Measurements from ENCODE around the gene FAM13C.
"Not testable (repeated sequence)": the region's sequence is repeated elsewhere in the genome, so short reads cannot be mapped to it uniquely, and the experiment has no call there.

FAM13C gene

DNA sequence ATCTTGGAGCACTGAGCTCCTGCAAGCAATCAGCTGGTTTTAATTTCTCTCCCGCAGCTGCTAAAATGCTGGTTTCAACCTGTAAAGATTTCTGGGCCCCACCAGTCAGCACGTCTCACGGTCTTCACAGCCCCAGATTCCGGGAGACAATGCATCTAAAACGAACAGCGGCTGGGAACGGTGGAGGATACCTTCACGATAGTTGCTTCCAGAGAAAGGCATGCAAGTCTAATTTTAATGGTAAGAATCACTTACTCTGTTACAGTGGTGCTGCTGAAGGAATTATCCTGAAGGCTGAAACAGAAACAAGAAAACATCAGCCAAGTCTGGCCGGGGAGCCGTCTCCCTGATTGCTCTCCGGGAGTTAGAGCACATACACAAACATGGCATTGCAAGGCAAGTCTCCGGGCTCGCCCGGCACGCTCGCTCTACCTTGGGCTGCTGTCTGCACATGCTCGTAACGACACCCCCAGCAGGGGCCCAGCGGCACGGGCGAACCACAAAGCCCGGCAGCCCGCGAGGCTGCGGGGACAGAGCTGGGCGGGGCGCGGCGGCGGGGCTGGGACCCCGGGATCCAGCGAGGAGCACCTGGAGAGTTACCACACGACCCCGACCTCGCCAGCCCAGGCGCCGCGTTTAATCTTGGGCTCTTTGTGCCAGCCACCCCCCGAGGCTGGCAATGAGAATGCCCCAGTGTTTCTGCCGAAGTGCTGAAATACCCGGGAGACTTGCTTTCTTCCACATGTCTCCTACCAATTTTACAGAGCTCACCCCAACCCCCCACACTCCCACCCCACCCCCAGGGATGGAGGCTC is at the start of gene FAM13C:
TSS of gene FAM13C (minus strand) at position 406 of the 815 bp plus-strand sequence. CDS start at position 317, 89 bp downstream.
- peak within 1 kb of the TSS in 3 of 11 experiments; percentile 20 to 58 (median 47); a peak in 1 of 22 replicates for H3K9ac ChIP-seq
- H3K9me3 ChIP-seq (replicated peaks in 1 of 11): no peaks in the 10 kb centered on the region
- H3K27me3 ChIP-seq: peaks cover 19 to 28% (median 22%) of the 10 kb centered on the region in 11 experiments
- peak within 1 kb of the TSS; percentile 60 to 86 (median 72) for H3K4me2 ChIP-seq
- H3K36me3 ChIP-seq: no peaks in the 10 kb centered on the region
- no peak within 1 kb of the TSS for H3K27ac ChIP-seq
- H3K4me3 ChIP-seq: peak within 1 kb of the TSS; percentile 12 to 56 (median 42); a peak in 16 of 20 replicates
- H3K4me1 ChIP-seq: peaks cover 0 to 6% (median 2%) of the 10 kb centered on the region in 10 experiments; a peak in 3 of 20 replicates
- TF ChIP-seq Cebpa-rat (IDR thresholded peaks at IDR 0.05): no peak
- no peaks in the 10 kb centered on the region for H4K20me1 ChIP-seq

- Histone ChIP-seq H3K36me3 (no peaks in the 10 kb centered on the region), H3K27me3 (no peaks in the 10 kb centered on the region), H3K9ac (no peak overlapping the region), H3K4me1 (no peaks in the 10 kb centered on the region), H3K4me2 (no peak overlapping the region), H3K4me3 (no peak overlapping the region), H4K20me1 (no peaks in the 10 kb centered on the region), H3K27ac (no peak overlapping the region), H3K9me3 (replicated peaks in 1 of 11) (no peaks in the 10 kb centered on the region; a peak in 1 of 22 replicates)
- no peak for TF ChIP-seq Cebpa-rat (IDR thresholded peaks at IDR 0.05)
These were observed 42.9 kb upstream of the FAM13C start for GRCh38 chr10:59405235-59405634.

- no peaks in the 10 kb centered on the region for H3K36me3 ChIP-seq
- H3K4me1 ChIP-seq: no peaks in the 10 kb centered on the region
- H3K4me2 ChIP-seq: no peak overlapping the region
- no peak for TF ChIP-seq Cebpa-rat (IDR thresholded peaks at IDR 0.05)
- H3K27me3 ChIP-seq: no peaks in the 10 kb centered on the region
- no peaks in the 10 kb centered on the region; a peak in 1 of 22 replicates for H3K9me3 ChIP-seq (replicated peaks in 1 of 11)
- H3K4me3 ChIP-seq: no peak overlapping the region
- no peak overlapping the region for H3K9ac ChIP-seq
- H4K20me1 ChIP-seq: no peaks in the 10 kb centered on the region
- no peak overlapping the region for H3K27ac ChIP-seq
These were observed 37.9 kb upstream of the FAM13C start for GRCh38 chr10:59400214-59400613.

DNA sequence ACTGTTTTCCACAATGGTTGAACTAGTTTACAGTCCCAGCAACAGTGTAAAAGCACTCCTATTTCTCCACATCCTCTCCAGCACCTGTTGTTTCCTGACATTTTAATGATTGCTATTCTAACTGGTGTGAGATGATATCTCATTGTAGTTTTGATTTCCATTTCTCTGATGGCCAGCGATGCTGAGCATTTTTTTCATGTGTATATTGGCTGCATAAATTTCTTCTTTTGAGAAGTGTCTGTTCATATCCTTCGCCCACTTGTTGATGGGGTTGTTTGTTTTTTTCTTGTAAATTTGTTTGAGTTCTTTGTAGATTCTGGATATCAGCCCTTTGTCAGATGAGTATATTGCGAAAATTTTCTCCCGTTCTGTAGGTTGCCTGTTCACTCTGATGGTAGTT is 37.0 kb upstream of the FAM13C start:
- H3K27me3 ChIP-seq; H4K20me1 ChIP-seq; H3K4me1 ChIP-seq; H3K9me3 ChIP-seq (replicated peaks in 1 of 11); H3K9ac ChIP-seq; H3K4me2 ChIP-seq; H3K27ac ChIP-seq; H3K4me3 ChIP-seq; H3K36me3 ChIP-seq: not testable (repeated sequence)

DNA sequence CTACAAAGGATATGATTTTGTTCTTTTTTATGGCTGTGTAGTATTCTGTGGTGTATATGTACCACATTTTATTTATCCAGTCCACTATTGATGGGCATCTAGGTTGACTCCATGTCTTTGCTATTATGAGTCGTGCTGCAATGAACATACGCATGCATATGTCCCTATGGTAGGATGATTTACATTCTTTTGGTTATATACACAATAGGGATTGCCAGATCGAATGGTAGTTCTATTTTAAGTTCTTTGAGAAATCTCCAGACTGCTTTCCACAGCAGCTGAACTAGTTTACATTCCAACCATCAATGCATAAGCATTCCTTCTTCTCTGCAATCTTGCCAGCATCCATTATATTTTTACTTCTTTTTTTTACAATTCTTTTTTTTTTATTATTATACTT is 35.6 kb upstream of the FAM13C start:
- Histone ChIP-seq H3K4me1 (no peaks in the 10 kb centered on the region), H3K9me3 (replicated peaks in 1 of 11) (no peaks in the 10 kb centered on the region; a peak in 1 of 22 replicates), H3K9ac (no peak overlapping the region), H3K4me2 (no peak overlapping the region), H3K36me3 (no peaks in the 10 kb centered on the region), H3K27ac (no peak overlapping the region), H3K27me3 (no peaks in the 10 kb centered on the region), H3K4me3 (no peak overlapping the region), H4K20me1 (no peaks in the 10 kb centered on the region)
- no peak for TF ChIP-seq Cebpa-rat (IDR thresholded peaks at IDR 0.05)

GRCh38 chr10:59395984-59396383 is 33.6 kb upstream of the FAM13C start:
- no peak overlapping the region for H3K27ac ChIP-seq
- H3K9me3 ChIP-seq (replicated peaks in 1 of 11): no peaks in the 10 kb centered on the region; a peak in 1 of 22 replicates
- no peak overlapping the region for H3K4me3 ChIP-seq
- no peaks in the 10 kb centered on the region for H4K20me1 ChIP-seq
- H3K4me1 ChIP-seq: no peaks in the 10 kb centered on the region
- H3K36me3 ChIP-seq: no peaks in the 10 kb centered on the region
- no peaks in the 10 kb centered on the region for H3K27me3 ChIP-seq
- no peak overlapping the region for H3K4me2 ChIP-seq
- no peak for TF ChIP-seq Cebpa-rat (IDR thresholded peaks at IDR 0.05)
- H3K9ac ChIP-seq: no peak overlapping the region

DNA sequence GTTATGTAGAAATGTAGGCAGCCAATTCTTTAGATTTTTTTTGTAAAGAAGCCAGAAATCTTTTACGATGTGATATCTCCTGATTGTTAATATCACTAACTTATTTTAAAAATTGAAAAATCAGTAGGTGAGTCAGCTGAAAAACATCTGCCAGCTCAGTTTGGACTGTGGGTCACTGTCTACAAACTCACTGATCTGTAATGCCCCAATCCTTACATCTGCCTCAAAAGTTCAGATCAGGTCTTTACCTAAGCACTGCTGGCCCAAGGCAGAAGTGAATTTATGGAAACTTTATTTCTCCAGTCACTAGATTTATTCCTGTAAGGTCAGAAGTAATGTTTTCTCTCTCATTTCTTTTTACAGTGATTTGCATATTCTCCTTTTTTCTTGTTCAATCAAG is 31.0 kb upstream of the FAM13C start:
- H3K27ac ChIP-seq: no peak overlapping the region
- no peaks in the 10 kb centered on the region for H3K36me3 ChIP-seq
- H3K27me3 ChIP-seq: no peaks in the 10 kb centered on the region
- no peak overlapping the region for H3K4me2 ChIP-seq
- no peak overlapping the region for H3K9ac ChIP-seq
- H3K4me3 ChIP-seq: no peak overlapping the region
- no peak for TF ChIP-seq Cebpa-rat (IDR thresholded peaks at IDR 0.05)
- H3K4me1 ChIP-seq: peaks cover 0 to 4% (median 0%) of the 10 kb centered on the region in 10 experiments; a peak in 4 of 20 replicates
- H3K9me3 ChIP-seq (replicated peaks in 1 of 11): no peaks in the 10 kb centered on the region; a peak in 1 of 22 replicates
- H4K20me1 ChIP-seq: no peaks in the 10 kb centered on the region

- no peaks in the 10 kb centered on the region for H3K36me3 ChIP-seq
- H3K27me3 ChIP-seq: no peaks in the 10 kb centered on the region
- H3K27ac ChIP-seq: no peak overlapping the region
- H3K4me3 ChIP-seq: no peak overlapping the region
- peaks cover 0 to 20% (median 0%) of the 10 kb centered on the region in 10 experiments; a peak in 6 of 20 replicates for H3K4me1 ChIP-seq
- no peak overlapping the region for H3K4me2 ChIP-seq
- TF ChIP-seq Cebpa-rat (IDR thresholded peaks at IDR 0.05): no peak
- no peaks in the 10 kb centered on the region for H3K9me3 ChIP-seq (replicated peaks in 1 of 11)
- H4K20me1 ChIP-seq: no peaks in the 10 kb centered on the region
- H3K9ac ChIP-seq: no peak overlapping the region
These were observed 28.7 kb upstream of the FAM13C start for GRCh38 chr10:59391060-59391459.

DNA sequence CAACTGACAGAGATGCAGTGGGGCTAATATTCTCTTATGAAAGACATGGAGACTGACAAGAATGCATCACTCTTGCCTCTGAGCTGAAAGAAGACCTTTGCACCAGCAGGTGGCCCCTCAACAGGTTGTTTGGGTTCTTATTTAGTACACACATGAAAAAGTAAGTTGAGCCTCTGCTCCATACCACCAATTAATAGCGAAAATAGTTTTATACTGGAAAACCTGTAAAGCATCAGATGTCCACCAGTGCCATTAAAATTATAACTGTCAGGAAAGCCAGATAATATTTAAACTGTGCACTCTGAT is 26.3 kb upstream of the FAM13C start:
- Histone ChIP-seq H3K36me3 (no peaks in the 10 kb centered on the region), H3K4me2 (peak overlapping the region in 2 of 11 experiments; percentile 36; a peak in 4 of 22 replicates), H3K27ac (peak overlapping the region in 3 of 11 experiments; percentile 56 to 78 (median 60); a peak in 4 of 22 replicates), H4K20me1 (no peaks in the 10 kb centered on the region), H3K9me3 (replicated peaks in 1 of 11) (no peaks in the 10 kb centered on the region), H3K9ac (peak overlapping the region in 1 of 11 experiments; percentile 57; a peak in 1 of 22 replicates), H3K4me3 (no peak overlapping the region), H3K27me3 (no peaks in the 10 kb centered on the region), H3K4me1 (peaks cover 0 to 20% (median 0%) of the 10 kb centered on the region in 10 experiments; a peak in 6 of 20 replicates)
- TF ChIP-seq Cebpa-rat (IDR thresholded peaks at IDR 0.05): no peak

All from BLaER1 treated with 17β-estradiol and CSF1 and Interleukin-3, amounts not matched to agents 10 nM and 100 nM (cell line).